ENCODE data around the gene ABLIM2.

The ABLIM2 gene

DNA sequence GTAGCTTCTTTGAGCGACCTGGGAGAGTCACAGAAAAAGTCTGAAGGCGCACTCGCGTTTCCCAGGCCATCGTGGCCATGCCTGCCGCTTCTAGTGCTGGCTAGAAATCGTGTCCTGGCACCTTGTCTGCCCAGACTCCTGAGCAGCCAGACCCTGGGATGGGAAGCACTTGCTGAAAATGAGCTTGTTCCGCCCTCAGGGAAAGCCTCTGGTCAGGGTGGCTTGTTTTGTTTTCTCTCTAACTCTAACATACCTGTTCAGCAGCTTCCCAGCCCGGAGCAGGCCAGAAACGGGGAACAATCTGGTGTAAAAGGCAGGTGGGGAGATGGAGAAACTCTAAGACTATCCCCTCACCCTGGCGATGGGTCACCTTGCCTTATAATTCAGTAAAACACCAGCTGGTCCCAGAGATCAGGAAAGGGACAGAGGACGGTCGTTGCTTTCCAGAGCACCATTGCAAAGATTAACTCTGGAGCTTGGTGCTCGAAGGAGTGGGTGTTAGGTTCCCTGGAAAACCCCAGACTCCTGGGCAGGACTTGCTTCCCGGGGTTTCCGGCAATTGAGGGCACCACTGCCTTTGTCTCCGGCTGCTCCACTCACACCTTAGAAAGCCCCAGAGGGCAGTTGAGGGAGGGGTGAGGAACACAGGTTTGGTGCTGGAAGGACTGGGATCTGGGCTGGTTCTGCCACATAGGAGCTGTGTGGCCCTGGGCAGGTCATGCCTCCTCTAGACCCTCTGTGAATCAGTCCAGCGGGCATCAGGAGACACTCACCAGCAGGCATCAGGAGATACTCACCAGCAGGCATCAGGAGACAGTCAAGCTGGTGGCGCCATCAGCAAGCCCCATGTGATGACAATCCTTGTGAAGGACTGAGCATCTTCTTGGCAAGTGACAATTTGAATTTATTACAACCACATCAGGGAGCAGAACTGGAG lies 36.0 kb upstream of the ABLIM2 start:
- no peak for DNase-seq (ENCODE audit: low read depth in 2 of 2, low spot score in 1 of 2)

DNA sequence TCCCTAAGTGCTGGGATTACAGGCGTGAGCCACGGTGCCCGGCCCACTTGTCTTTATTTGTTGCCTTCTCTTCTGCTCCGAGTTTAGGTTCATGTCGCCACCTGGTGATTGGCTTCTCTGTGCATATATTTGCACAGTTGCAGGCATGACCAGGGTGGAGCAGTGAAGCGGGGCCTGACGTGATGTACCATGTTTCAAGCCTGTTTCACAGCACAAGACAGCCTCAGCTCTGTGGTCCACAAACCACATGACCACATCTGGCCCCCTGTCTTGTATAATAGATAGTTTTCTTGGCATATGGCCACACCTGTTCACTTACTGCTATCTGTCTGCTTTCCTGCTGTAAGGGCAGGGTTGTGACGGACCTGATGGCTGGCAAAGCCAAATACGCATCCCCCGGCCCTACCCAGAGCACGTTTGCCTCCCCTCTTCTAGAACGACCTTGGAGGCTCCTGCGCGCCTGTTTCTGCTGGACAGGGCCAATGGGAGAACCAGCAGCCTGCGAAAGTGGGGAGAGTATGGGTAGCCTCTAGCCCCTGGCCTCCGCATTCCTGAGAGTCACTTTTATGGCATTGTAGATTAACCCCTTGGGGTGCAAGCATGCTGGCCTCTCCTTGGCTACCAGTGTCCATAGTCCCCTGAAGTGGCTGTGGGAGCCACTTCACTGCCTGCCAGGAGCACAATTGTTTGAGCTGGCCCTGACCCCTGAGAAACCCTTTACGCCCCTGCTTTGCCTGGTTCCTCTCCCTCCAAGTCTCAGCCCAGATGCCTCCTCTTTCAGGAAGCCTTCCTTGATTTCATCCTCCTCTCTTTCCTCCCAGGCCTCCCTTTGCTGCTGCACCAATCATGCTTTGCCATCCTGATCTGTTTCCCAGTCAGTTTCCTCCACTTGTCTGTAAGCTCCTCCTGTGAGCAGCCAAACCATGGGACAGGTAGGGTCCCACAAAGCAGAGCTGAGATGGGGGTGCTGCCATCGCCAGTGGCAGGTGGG lies 34.4 kb upstream of the ABLIM2 start:
- DNase-seq (ENCODE audit: low read depth in 2 of 2, low spot score in 1 of 2), result no peak

DNA sequence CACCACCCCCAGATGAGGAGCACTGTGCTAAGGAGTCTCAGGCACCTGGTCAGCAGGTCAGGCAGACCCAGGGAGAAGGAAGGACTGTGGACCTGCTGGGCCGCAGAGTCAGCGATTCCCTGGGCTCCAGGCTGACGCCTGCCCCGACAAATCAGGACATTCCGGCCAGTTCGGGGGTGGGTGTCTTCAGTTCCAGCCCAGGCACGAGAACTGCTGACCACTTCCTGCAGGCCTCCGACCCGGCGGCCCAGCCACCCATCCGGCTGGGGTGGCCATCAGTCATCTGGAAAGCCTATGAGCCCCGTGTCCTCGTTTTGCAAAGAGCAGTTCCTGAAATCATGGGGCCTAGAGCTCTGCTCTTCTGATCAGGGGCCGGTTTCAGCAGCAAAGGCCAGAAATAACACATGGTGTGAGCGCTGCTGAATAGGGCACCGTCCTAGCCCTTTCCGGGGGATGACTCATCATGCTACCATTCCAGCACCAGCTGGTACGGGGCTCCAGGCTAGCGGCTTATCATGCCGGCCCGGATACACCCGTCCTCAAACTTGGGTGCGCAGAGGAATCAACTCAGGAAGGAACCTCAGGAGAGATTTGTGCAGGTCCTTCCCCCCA lies 32.6 kb upstream of the ABLIM2 start:
- no peak for DNase-seq (ENCODE audit: low read depth in 2 of 2, low spot score in 1 of 2)

DNA sequence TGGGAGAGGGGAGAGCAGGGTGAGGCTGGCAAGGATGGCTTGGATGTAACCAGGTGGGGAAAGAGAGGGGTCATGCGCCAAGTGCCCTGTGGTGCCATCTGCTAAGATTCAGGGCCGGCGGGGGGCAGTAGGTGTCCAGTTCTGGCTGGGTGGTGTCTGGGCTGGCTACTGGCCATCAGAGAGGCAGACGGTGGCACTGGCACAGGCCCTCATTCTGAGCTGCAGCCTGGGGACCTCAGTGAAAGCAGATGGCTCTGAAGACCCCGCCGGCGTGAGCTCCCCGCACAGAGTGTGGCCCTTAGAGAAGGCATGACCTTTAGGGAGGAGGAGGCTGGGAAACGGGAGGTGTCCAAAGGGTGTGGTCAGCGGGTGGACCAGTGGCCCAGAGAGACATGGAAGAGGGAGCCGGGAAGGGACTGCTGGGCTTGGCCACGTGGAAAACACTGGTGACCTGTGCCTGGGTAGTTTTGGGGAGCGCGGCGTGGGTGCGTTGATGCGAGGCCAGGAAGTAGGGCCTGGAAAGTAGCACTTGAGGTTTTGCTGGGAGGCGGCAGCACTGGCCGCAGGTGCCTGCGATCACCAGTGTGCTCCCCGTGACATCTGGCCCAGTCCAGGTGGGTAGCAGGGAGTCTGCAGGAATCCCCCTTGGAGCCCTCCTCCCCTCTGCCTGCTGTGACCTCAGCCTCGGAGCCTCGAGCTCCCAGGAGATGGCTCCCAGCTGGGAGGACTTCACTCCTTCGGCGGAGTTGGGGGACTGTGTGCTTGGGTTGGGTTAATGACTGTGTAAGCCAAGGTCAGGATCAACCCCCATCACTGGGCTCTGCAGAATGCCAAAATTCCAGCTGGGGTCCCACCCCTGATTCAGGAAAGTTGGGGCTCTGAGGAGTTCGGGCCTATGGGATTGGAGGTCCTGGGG lies 31.2 kb upstream of the ABLIM2 start:
- no peak for DNase-seq (ENCODE audit: low read depth in 2 of 2, low spot score in 1 of 2)

DNA sequence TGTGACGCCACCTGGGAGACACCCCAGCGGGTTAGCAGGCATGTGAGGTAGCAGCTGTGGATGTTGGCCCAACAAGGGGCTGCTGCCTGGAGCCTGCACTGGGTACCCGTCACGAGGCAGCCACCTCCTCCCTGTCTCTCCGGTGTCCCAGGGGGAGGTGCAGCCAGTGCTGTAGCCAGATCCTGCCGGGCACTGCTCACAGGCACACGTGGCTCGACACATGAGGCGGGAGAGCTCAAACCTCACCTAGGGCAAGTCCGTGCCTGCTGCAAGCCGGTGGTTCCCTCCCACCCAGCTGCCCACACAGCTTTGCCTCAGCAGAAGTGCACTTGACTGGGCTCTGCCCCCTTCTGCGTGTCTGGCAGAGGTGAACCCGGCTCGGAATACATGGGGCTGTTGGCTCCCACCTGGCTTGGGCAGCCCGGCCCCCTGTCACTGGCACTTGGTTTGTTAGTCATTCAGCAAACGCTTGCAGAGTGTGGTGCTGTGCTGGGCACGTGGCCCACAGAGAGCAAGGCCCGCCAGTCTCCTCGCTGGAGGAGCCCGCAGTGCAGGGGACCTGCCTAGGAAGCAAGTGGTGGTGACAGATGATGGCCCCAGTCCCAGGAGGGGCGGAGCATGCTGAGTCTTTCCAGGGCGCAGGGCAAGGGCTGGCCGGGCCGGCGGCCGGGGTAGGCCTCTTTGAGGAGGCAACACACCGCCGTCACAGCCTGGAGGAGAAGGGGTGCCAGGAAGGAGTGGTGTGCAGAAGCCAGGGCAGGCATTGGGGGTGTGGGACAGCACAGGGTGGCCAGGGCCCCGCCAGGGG lies 30.3 kb upstream of the ABLIM2 start:
- no peak for DNase-seq (ENCODE audit: low read depth in 2 of 2, low spot score in 1 of 2)

DNA sequence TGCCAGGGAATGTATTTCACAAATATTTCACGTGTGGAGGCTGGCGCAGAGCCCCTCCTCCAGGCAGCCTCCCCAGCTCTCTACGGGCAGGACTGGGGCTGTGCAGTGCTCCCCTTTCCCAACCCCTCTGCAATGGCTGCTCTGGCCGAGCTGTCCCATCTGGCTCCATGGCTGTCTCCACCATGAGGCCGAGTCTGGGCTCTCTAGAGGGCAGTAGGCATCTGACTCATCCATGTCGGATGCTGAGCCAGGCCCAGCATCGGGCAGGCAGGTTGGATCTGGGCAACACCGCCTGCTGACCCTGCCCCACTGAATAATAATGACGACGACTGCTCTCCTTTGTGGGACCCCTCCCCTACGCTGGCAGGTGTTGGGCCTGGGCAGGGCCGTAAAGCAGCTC lies 29.5 kb upstream of the ABLIM2 start:
- DNase-seq (ENCODE audit: low read depth in 2 of 2, low spot score in 1 of 2), result no peak

- no peak for DNase-seq (ENCODE audit: low read depth in 2 of 2, low spot score in 1 of 2)
These were observed 27.3 kb upstream of the ABLIM2 start for GRCh38 chr4:8185930-8186329.

GRCh38 chr4:8185295-8185694 lies 26.7 kb upstream of the ABLIM2 start:
- no peak for DNase-seq (ENCODE audit: low read depth in 2 of 2, low spot score in 1 of 2)

DNA sequence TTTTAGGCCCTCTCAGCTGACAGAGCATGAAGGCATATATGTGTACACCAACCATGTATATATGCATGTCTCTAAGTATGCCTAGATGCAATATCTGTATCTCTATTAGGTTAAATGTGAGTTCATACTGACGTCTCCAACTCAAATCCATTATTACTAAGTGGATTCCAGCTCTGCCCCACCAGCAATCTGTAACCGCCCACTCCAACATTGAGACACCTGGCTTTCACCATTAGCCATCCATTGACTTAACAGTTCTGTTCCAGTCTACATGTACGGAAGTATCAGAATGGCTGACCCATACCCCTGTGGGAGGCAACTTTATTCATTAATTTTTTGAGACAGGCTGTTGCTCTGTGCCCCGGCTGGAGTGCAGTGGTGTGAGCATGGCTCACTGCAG lies 25.4 kb upstream of the ABLIM2 start:
- no peak for DNase-seq (ENCODE audit: low read depth in 2 of 2, low spot score in 1 of 2)

DNA sequence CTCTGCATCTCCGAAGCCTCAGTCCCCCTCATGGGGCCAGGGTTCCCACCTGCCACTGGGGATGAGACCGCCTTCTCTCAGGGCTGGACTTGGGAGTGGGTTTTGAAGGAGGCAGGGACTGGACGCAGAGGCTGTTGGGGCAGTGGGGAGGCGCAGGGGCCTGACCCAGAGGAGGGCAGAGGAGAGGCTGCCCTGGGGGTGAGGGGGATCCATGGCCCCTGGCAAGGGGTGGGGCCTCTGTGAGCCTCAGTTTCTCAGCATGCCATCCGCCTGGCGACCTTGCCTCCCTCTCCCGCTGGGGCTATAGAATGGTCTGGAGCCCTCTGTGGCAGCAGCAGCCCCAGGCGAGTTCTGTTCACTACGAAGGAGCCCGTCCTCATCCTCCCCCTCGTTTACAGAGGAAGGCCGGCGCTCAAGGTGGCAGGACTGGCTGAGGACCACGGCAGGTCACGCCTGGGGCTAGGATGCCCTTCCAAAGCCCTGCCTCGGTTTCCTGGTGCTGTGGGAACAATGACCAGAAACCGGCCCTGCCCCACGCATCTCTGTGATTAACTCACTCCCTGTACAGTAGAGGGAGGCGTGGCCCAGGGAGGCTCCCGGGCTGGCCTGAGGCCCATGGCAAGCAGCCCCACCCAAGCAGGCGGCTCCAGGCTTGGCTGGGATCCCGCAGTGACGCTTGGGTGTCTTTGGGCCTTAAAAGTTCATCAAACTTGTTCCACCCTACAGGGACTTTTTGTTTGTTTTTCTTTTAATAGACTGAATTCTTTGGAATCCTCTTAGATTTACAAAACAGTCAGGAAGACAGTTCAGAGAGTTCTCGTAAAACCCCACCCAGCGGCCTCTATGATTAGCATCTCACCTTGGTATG lies 24.5 kb upstream of the ABLIM2 start:
- no peak for DNase-seq (ENCODE audit: low read depth in 2 of 2, low spot score in 1 of 2)

GRCh38 chr4:8182294-8182693 lies 23.7 kb upstream of the ABLIM2 start:
- DNase-seq (ENCODE audit: low read depth in 2 of 2, low spot score in 1 of 2), result no peak

DNA sequence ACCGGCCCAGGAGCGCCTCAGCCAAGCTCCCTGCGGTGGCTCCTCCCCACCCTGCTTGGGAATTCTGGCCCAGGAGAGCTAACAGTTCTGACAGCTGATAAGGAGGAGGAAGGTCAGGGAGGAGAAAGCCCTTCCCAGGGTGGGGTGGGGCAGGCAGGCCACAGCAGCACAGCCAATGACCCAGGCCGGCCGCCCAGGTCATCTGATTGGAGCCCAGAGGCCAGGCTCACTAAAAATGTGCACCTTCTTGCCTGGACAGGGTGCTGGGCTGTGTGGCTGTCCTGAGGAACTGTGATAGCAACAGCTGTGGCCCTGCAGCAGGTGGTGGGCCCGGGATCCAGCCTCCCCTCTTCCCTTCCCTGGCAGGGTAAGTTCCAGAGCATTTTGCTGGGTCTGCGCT lies 23.2 kb upstream of the ABLIM2 start:
- no peak for DNase-seq (ENCODE audit: low read depth in 2 of 2, low spot score in 1 of 2)

GRCh38 chr4:8181119-8181518 lies 22.5 kb upstream of the ABLIM2 start:
- DNase-seq (ENCODE audit: low read depth in 2 of 2, low spot score in 1 of 2), result no peak

- no peak for DNase-seq (ENCODE audit: low read depth in 2 of 2, low spot score in 1 of 2)
These were observed 21.9 kb upstream of the ABLIM2 start for GRCh38 chr4:8180310-8181093.

- DNase-seq (ENCODE audit: low read depth in 2 of 2, low spot score in 1 of 2), result no peak
These were observed 21.2 kb upstream of the ABLIM2 start for GRCh38 chr4:8179771-8180170.

DNA sequence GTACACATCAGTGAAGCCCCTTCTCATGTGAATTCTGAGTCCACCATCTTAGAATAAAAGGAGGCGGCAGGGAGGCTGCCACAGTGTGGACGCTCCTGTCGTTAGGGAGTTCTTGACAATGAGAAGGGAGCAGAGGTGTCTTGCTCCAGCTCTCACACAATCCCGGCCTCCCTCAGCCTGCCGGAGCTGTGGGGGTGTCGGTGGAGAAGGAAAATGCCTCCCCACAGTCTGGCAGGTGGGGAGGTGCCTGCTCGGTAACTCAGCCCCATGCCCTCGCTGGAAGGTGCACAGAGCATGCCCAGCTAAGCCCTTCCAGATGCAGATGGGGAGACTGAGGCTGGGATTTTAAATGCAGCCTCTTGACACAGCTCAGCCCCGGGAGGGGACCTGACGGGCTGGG lies 20.5 kb upstream of the ABLIM2 start:
- DNase-seq (ENCODE audit: low read depth in 2 of 2, low spot score in 1 of 2), result no peak

DNA sequence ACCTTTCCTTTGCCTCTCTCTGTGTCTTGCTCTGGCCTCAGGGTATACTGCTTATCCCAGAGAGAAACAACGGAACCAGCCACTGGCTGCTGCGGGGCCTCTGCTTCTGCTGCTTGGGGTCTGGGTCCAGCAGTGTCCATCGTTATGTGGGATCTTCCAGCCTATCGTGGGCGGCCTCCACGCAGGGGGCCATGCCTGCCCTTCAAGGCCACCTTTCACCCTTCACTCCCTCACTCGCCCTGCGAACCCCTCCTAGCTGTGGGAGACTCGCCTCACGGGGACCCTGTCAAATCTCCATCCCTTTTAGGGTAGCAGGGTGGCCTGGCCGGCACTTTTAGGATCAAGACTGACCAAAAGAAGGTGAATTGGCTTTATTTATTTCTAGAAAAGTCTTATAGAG lies 19.3 kb upstream of the ABLIM2 start:
- DNase-seq (ENCODE audit: low read depth in 2 of 2, low spot score in 1 of 2), result no peak

DNA sequence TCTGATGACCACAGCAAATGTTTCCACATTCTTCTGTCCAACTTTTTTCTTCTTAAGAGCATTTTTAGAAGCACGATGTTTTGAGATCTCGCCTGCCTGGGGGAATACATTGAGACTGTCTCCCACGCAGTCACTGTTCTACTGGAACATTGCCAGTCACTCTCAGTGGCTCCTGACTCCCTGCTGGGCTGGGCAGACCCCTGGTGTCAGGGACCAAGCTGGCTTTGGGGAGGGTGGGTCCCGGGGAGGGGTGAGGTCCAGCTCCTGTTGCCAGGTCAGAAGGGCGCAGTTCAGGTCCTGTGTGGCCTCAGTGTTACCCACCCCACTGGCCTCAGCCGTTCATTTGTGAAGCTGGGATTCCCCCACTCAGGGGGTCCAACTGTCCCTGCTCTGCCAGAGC lies 18.9 kb upstream of the ABLIM2 start:
- DNase-seq (ENCODE audit: low read depth in 2 of 2, low spot score in 1 of 2), result no peak

All from stimulated activated CD8-positive, alpha-beta memory T cell treated with anti-CD3 and anti-CD28 coated beads, Interleukin-4, amount 100 ng/mL, for 4 hours (primary cell).